ENCODE results near the gene MYCT1. TPM values are rescaled to one million over a fixed set of nuclear protein-coding genes. Genes with fewer than 3 reads are reported as not detected.

MYCT1 gene
- 10 to 100 TPM in 2 of 3 donors, 1 to 10 TPM in 1; 6.6 to 16.4 (median 12.5) TPM for total RNA-seq

GRCh38 chr6:152697634-152698033, at the start of gene MYCT1:
TSS of gene MYCT1 (plus strand) at chr6:152697897. CDS start at chr6:152697903, 6 bp downstream.
- DNase-seq (ENCODE audit: low spot score in 2 of 2) = no peak
- H3K27ac ChIP-seq = peak within 1 kb of the TSS in 1 of 2 donors; percentile 28
- no peaks in the 10 kb centered on the region for H3K9me3 ChIP-seq
- H3K4me3 ChIP-seq = peak within 1 kb of the TSS; percentile 4 to 27 (median 8)
- TF ChIP-seq POLR2A (IDR thresholded peaks at IDR 0.05) (no peak), CTCF (IDR thresholded peaks at IDR 0.05) (no peak), POLR2AphosphoS5 (IDR thresholded peaks at IDR 0.05) (no peak)
- no peaks in the 10 kb centered on the region for H3K27me3 ChIP-seq
- no peaks in the 10 kb centered on the region for H3K4me1 ChIP-seq
- intact Hi-C loops (cut with DNase I; ENCODE audit: low total_unique reads) = no loop called here
- H3K36me3 ChIP-seq = no peaks in the 10 kb centered on the region

GRCh38 chr6:152648105-152648504, 49.6 kb upstream of the MYCT1 start:
- Histone ChIP-seq H3K4me1 (no peaks in the 10 kb centered on the region), H3K27ac (no peak overlapping the region), H3K27me3 (no peaks in the 10 kb centered on the region), H3K36me3 (no peaks in the 10 kb centered on the region), H3K4me3 (no peak overlapping the region), H3K9me3 (no peaks in the 10 kb centered on the region)
- intact Hi-C loops (cut with DNase I; ENCODE audit: low total_unique reads) = no loop called here
- no peak for DNase-seq (ENCODE audit: low spot score in 2 of 2)
- no peak for TF ChIP-seq CTCF (IDR thresholded peaks at IDR 0.05)
- TF ChIP-seq POLR2A (IDR thresholded peaks at IDR 0.05) = no peak
- TF ChIP-seq POLR2AphosphoS5 (IDR thresholded peaks at IDR 0.05) = no peak

GRCh38 chr6:152651986-152652385, 45.7 kb upstream of the MYCT1 start:
- Histone ChIP-seq H3K4me3 (no peak overlapping the region), H3K27ac (no peak overlapping the region), H3K27me3 (no peaks in the 10 kb centered on the region), H3K4me1 (no peaks in the 10 kb centered on the region), H3K36me3 (no peaks in the 10 kb centered on the region), H3K9me3 (no peaks in the 10 kb centered on the region)
- no peak for DNase-seq (ENCODE audit: low spot score in 2 of 2)
- TF ChIP-seq CTCF (IDR thresholded peaks at IDR 0.05) (no peak), POLR2AphosphoS5 (IDR thresholded peaks at IDR 0.05) (no peak), POLR2A (IDR thresholded peaks at IDR 0.05) (no peak)
- intact Hi-C loops (cut with DNase I; ENCODE audit: low total_unique reads) = no loop called here

- Histone ChIP-seq H3K9me3 (peaks cover 0 to 8% of the 10 kb centered on the region in 2 donors), H3K36me3 (no peaks in the 10 kb centered on the region), H3K27me3 (no peaks in the 10 kb centered on the region), H3K4me3 (no peak overlapping the region), H3K27ac (no peak overlapping the region), H3K4me1 (no peaks in the 10 kb centered on the region)
- intact Hi-C loops (cut with DNase I; ENCODE audit: low total_unique reads) = no loop called here
- TF ChIP-seq POLR2AphosphoS5 (IDR thresholded peaks at IDR 0.05) = no peak
- no peak for TF ChIP-seq CTCF (IDR thresholded peaks at IDR 0.05)
- no peak for TF ChIP-seq POLR2A (IDR thresholded peaks at IDR 0.05)
- DNase-seq (ENCODE audit: low spot score in 2 of 2) = no peak
Measured at GRCh38 chr6:152661776-152662175, 35.9 kb upstream of the MYCT1 start.

- intact Hi-C loops (cut with DNase I; ENCODE audit: low total_unique reads) = no loop called here
Measured at GRCh38 chr6:152669895-152670294, 27.8 kb upstream of the MYCT1 start.

More at GRCh38 chr6:152669895-152670294, 27.8 kb upstream of the MYCT1 start:
- H3K9me3 ChIP-seq = peaks cover 0 to 8% of the 10 kb centered on the region in 2 donors
- H3K27ac ChIP-seq = no peak overlapping the region
- no peaks in the 10 kb centered on the region for H3K36me3 ChIP-seq
- H3K4me1 ChIP-seq = no peaks in the 10 kb centered on the region
- no peak for DNase-seq (ENCODE audit: low spot score in 2 of 2)
- no peaks in the 10 kb centered on the region for H3K27me3 ChIP-seq
- no peak overlapping the region for H3K4me3 ChIP-seq
- no peak for TF ChIP-seq POLR2AphosphoS5 (IDR thresholded peaks at IDR 0.05)
- peak in 1 of 3 donors; percentile 38 for TF ChIP-seq CTCF (IDR thresholded peaks at IDR 0.05)

Measured in breast epithelium (tissue), 4 donors.